H1 (cell line): ENCODE measurements around the gene CDK2. TPM values are rescaled to one million over a fixed set of nuclear protein-coding genes. Genes with fewer than 3 reads are reported as not detected.

ENCODE experiments used
- CTCF ChIA-PET: fragments of 300-600 bp; sonication (Branson Sonifier 250); formaldehyde crosslinking; loops from one replicate; lab custom pipeline; 2021; ENCODE audit not compliant: partially characterized antibody; lab: Charles Lee
- POLR2A ChIA-PET: fragments of 300-600 bp; sonication (Branson Sonifier 250); formaldehyde crosslinking; loops from one replicate; lab custom pipeline; 2021; ENCODE audit warnings: inconsistent platforms; ENCODE audit not compliant: partially characterized antibody; lab: Charles Lee
- DNase-seq, 2 experiments: peaks; one replicate each; pipeline versions ENCODE4 v3.0.0 to v3.0.0-alpha.2; 2010 to 2022; ENCODE audit warnings: low spot score in 2 of 2, low read depth in 1 of 2, mixed read lengths in 1 of 2
- FAIRE-seq: peaks from 2 replicates; lab custom pipeline; 2011; peaks lifted over from hg19 to GRCh38; lab: Jason Lieb, UNC
- H2AFZ ChIP-seq: 2 replicates; pipeline ENCODE4 v1.8.1; 2012; ENCODE audit warnings: low read length, inconsistent platforms
- H2AK5ac ChIP-seq: 2 replicates; pipeline ENCODE4 v1.6.1; 2013; ENCODE audit warnings: low read depth, low read length
- H2BK120ac ChIP-seq: replicated peaks from 2 replicates; pipeline ENCODE3; 2013; ENCODE audit warnings: low read depth, low read length, inconsistent platforms
- H2BK12ac ChIP-seq: 2 replicates; pipeline ENCODE4 v1.6.1; 2013; ENCODE audit warnings: low read depth, low read length
- H2BK15ac ChIP-seq: 2 replicates; pipeline ENCODE4 v1.6.1; 2013; ENCODE audit warnings: low read length
- H2BK20ac ChIP-seq: 2 replicates; pipeline ENCODE4 v1.6.1; 2013; ENCODE audit warnings: low read length
- H2BK5ac ChIP-seq: 2 replicates; pipeline ENCODE4 v1.6.1; 2013; ENCODE audit warnings: low read depth, low read length
- H3K14ac ChIP-seq: 2 replicates; pipeline ENCODE4 v1.6.1; 2013; ENCODE audit warnings: inconsistent platforms; ENCODE audit not compliant: insufficient read length
- H3K18ac ChIP-seq: 2 replicates; pipeline ENCODE4 v1.6.1; 2013; ENCODE audit warnings: low read length; ENCODE audit errors: extremely low read depth
- H3K23ac ChIP-seq: 2 replicates; pipeline ENCODE4 v1.6.1; 2013; ENCODE audit warnings: inconsistent platforms; ENCODE audit not compliant: insufficient read length
- H3K23me2 ChIP-seq: 2 replicates; pipeline ENCODE4 v1.6.1; 2013; ENCODE audit warnings: low read depth, low read length
- H3K27ac ChIP-seq: 2 replicates; pipeline ENCODE4 v1.6.1; 2011; ENCODE audit warnings: low read depth, low read length, inconsistent platforms
- H3K27me3 ChIP-seq, 4 experiments: replicated peaks in 1 of 4; 1 replicate in 1 of 4; 2 replicates in 3 of 4; pipeline versions ENCODE4 v1.6.1 to v1.8.1; 2011 to 2013; ENCODE audit warnings: low read length in 3 of 4, mild to moderate bottlenecking in 3 of 4, inconsistent platforms in 2 of 4, mixed read lengths in 2 of 4, moderate library complexity in 1 of 4; ENCODE audit not compliant: control insufficient read depth in 3 of 4, insufficient read depth in 3 of 4; ENCODE audit errors: extremely low read depth in 1 of 4
- H3K36me3 ChIP-seq, 4 experiments: 2 replicates each; pipeline versions ENCODE4 v1.6.1 to v1.8.1; 2011 to 2013; ENCODE audit warnings: mild to moderate bottlenecking in 4 of 4, low read length in 3 of 4, moderate library complexity in 2 of 4, control low read depth in 1 of 4, inconsistent platforms in 1 of 4; ENCODE audit not compliant: insufficient read depth in 4 of 4, control insufficient read depth in 2 of 4
- H3K4ac ChIP-seq: replicated peaks from 2 replicates; pipeline ENCODE3; 2013; ENCODE audit warnings: low read length, low read depth, mixed read lengths, inconsistent platforms; ENCODE audit not compliant: insufficient read length
- H3K4me1 ChIP-seq, 4 experiments: replicated peaks in 1 of 4; 1 replicate in 1 of 4; 2 replicates in 3 of 4; pipeline versions ENCODE4 v1.6.1 to v1.8.1; 2011 to 2013; ENCODE audit warnings: low read length in 3 of 4, inconsistent platforms in 2 of 4, mixed read lengths in 1 of 4; ENCODE audit not compliant: insufficient read depth in 4 of 4, control insufficient read depth in 3 of 4
- H3K4me2 ChIP-seq, 2 experiments: 2 replicates each; pipeline versions ENCODE4 v1.6.1 to v1.8.1; 2011 to 2013; ENCODE audit warnings: low read depth in 2 of 2, low read length in 2 of 2, control low read depth in 1 of 2, inconsistent platforms in 1 of 2, mild to moderate bottlenecking in 1 of 2; ENCODE audit not compliant: insufficient read depth in 1 of 2
- H3K4me3 ChIP-seq, 4 experiments: fragments of 200-600, 300-600 bp in 1 of 4; sonication (generic), shearing (Covaris generic), sonication (Bioruptor Twin) in 1 of 4; 2 replicates each; pipeline versions ENCODE4 v1.5.1 to v1.8.1; 2011 to 2016; ENCODE audit warnings: low read length in 4 of 4, low read depth in 3 of 4, control low read depth in 2 of 4, inconsistent platforms in 2 of 4, mild to moderate bottlenecking in 2 of 4, mixed read lengths in 1 of 4, moderate library complexity in 1 of 4; ENCODE audit not compliant: insufficient read depth in 2 of 4; ENCODE audit errors: extremely low read depth in 1 of 4
- H3K56ac ChIP-seq: replicated peaks from 2 replicates; pipeline ENCODE3; 2013; ENCODE audit warnings: low read depth, mild to moderate bottlenecking, mixed read lengths, low read length, inconsistent platforms; ENCODE audit not compliant: insufficient read length
- H3K79me1 ChIP-seq: 2 replicates; pipeline ENCODE4 v1.6.1; 2013; ENCODE audit warnings: low read depth, low read length, control low read depth
- H3K79me2 ChIP-seq, 2 experiments: 2 replicates each; pipeline versions ENCODE4 v1.6.1 to v1.8.1; 2012 to 2013; ENCODE audit warnings: low read length in 2 of 2, mild to moderate bottlenecking in 2 of 2, inconsistent platforms in 1 of 2; ENCODE audit not compliant: insufficient read depth in 2 of 2, control insufficient read depth in 1 of 2
- H3K9ac ChIP-seq, 4 experiments: replicated peaks in 1 of 4; 1 replicate in 1 of 4; 2 replicates in 3 of 4; pipeline versions ENCODE4 v1.6.1 to v1.8.1; 2011 to 2013; ENCODE audit warnings: low read depth in 3 of 4, low read length in 3 of 4, control low read depth in 2 of 4, mild to moderate bottlenecking in 2 of 4, moderate library complexity in 2 of 4, inconsistent platforms in 1 of 4; ENCODE audit errors: extremely low read depth in 1 of 4
- H3K9me3 ChIP-seq, 2 experiments: 2 replicates each; pipeline versions ENCODE4 v1.6.1 to v1.8.1; 2012 to 2013; ENCODE audit warnings: mild to moderate bottlenecking in 2 of 2, moderate library complexity in 2 of 2, control low read depth in 1 of 2, inconsistent platforms in 1 of 2, low read depth in 1 of 2, low read length in 1 of 2, mixed read lengths in 1 of 2; ENCODE audit not compliant: insufficient read depth in 2 of 2
- H4K20me1 ChIP-seq, 2 experiments: replicated peaks in 1 of 2; 2 replicates each; pipeline versions ENCODE3 to v1.8.1; 2011 to 2013; ENCODE audit warnings: inconsistent platforms in 2 of 2, low read length in 2 of 2, mild to moderate bottlenecking in 1 of 2; ENCODE audit not compliant: insufficient read depth in 2 of 2, control insufficient read depth in 1 of 2
- H4K5ac ChIP-seq: 2 replicates; pipeline ENCODE4 v1.6.1; 2013; ENCODE audit warnings: low read length, low read depth, mixed read lengths, inconsistent platforms; ENCODE audit not compliant: insufficient read length
- H4K8ac ChIP-seq: 2 replicates; pipeline ENCODE4 v1.8.0; 2013; ENCODE audit warnings: mild to moderate bottlenecking, moderate library complexity, low read length, inconsistent platforms; ENCODE audit not compliant: insufficient read depth; ENCODE audit errors: extremely low read depth
- H4K91ac ChIP-seq: replicated peaks from 2 replicates; pipeline ENCODE3; 2013; ENCODE audit warnings: low read length, mixed read lengths, inconsistent platforms; ENCODE audit not compliant: insufficient read length
- BACH1 ChIP-seq: IDR thresholded peaks from 2 replicates; pipeline ENCODE4 v1.6.1; 2012; ENCODE audit warnings: low read length, improper control_type of control experiment
- CTBP2 ChIP-seq: IDR thresholded peaks from 2 replicates; pipeline ENCODE4 v1.7.0; 2011; ENCODE audit warnings: borderline replicate concordance, mild to moderate bottlenecking, moderate library complexity, mixed read lengths, low read length; ENCODE audit not compliant: insufficient read depth, insufficient read length
- EP300 ChIP-seq, 2 experiments: IDR thresholded peaks; 1 replicate in 1 of 2; 2 replicates in 1 of 2; pipeline ENCODE4 v1.6.1; 2011 to 2012; ENCODE audit warnings: low read depth in 2 of 2, low read length in 2 of 2, mild to moderate bottlenecking in 2 of 2, borderline replicate concordance in 1 of 2, inconsistent platforms in 1 of 2, moderate library complexity in 1 of 2
- GABPA ChIP-seq: IDR thresholded peaks from 2 replicates; pipeline ENCODE4 v1.6.1; 2011; ENCODE audit warnings: mild to moderate bottlenecking, low read length, moderate library complexity, borderline replicate concordance; ENCODE audit not compliant: insufficient read depth
- NANOG ChIP-seq: IDR thresholded peaks from 2 replicates; pipeline ENCODE4 v1.6.1; 2011; ENCODE audit warnings: low read length, low read depth, mild to moderate bottlenecking, inconsistent platforms; ENCODE audit not compliant: insufficient read depth, poor library complexity, severe bottlenecking
- POU5F1 ChIP-seq: IDR thresholded peaks from 2 replicates; pipeline ENCODE4 v1.6.1; 2011; ENCODE audit warnings: low read depth, mild to moderate bottlenecking, low read length, moderate library complexity
- SP2 ChIP-seq: IDR thresholded peaks from 2 replicates; pipeline ENCODE4 v1.6.1; 2012; ENCODE audit warnings: mild to moderate bottlenecking, low read length, inconsistent platforms
- TBP ChIP-seq: IDR thresholded peaks from 2 replicates; pipeline ENCODE4 v1.6.1; 2011; ENCODE audit warnings: low read depth, low read length, improper control_type of control experiment
- YY1 ChIP-seq: IDR thresholded peaks from 2 replicates; pipeline ENCODE4 v1.6.1; 2011; ENCODE audit warnings: low read depth, mild to moderate bottlenecking, low read length
- WGBS, 2 experiments: shearing (Covaris generic) in 1 of 2; methylation state at CpG; one replicate each; pipeline versions ENCODE4 v1.1.6 to v1.1.7; 2013 to 2015; ENCODE audit warnings: low lambda C conversion rate in 2 of 2, mixed read lengths in 2 of 2, inconsistent platforms in 1 of 2, low coverage in 1 of 2, missing lambda C conversion rate in 1 of 2; ENCODE audit not compliant: insufficient replicate concordance in 2 of 2, insufficient coverage in 1 of 2, insufficient read length in 1 of 2; ENCODE audit errors: extremely low coverage in 1 of 2, missing lambda C conversion rate in 1 of 2; 5-methylcytosine and 5-hydroxymethylcytosine counted together
- polyA plus RNA-seq, 7 experiments: library from polyadenylated mRNA; depleted of rRNA in 3 of 7; stranded (reverse) in 5 of 7; unstranded in 2 of 7; fragments of >200 nt in 5 of 7; fragments of 200-250 nt in 2 of 7; gene quantifications; 1 replicate in 5 of 7; 2 replicates in 1 of 7; 4 replicates in 1 of 7; pipeline versions ENCODE4 v1.2.1 to v1.2.3, GENCODE V29; 2011 to 2013; ENCODE audit warnings: missing spikeins in 2 of 7, mixed read lengths in 2 of 7
- total RNA-seq: library from RNA; stranded (reverse); fragmentation: NEBNext Ultra II Directional; extraction: Animal tissue kit (Norgen Biotek cat#: 25700); gene quantifications from 2 replicates; pipeline ENCODE4 v1.2.1, GENCODE V29; 2021
- TF ChIP-seq, protein P1 (sequence below): IDR thresholded peaks from 2 replicates; pipeline ENCODE4 v1.6.1; 2011; ENCODE audit warnings: low read depth, mild to moderate bottlenecking, low read length; ENCODE audit not compliant: insufficient read depth

CDK2 gene
- total and polyA plus RNA-seq, 2 of the 8 experiments (the other 6 are each of a cell fraction or from before 2014, with no cell fraction given): 39.4 to 42.5 TPM

DNA sequence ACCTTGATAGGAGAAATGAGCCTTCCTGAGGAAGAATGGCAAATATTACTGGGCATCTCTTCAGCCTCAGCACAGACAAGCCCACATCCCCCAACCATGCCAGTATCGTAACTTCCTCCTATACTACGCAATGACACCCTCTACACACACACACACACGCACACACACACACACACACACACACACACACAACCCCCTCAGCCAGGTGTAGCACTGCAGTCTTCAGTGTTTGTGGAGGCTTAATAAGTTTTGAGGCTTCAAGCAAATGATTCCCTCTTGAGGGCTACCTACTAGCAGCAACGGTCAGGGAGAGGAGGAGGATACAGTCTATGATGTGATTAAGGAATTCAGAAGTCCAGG lies 34.1 kb upstream of the CDK2 start:
- H2BK15ac ChIP-seq: 0 out of 2 replicates have a peak overlapping the region, but pooled peaks have one; percentile 11
- H2BK12ac ChIP-seq: no peak overlapping the region
- peaks cover 4 to 20% (median 11%) of the 10 kb centered on the region in 4 experiments; a peak in 6 of 7 replicates for H3K4me1 ChIP-seq
- H3K27ac ChIP-seq: no peak overlapping the region
- no peak overlapping the region for H3K56ac ChIP-seq
- H4K8ac ChIP-seq: no peak overlapping the region
- no peak overlapping the region for H2BK20ac ChIP-seq
- no peak overlapping the region for H4K5ac ChIP-seq
- ChIA-PET CTCF (interaction anchor here (1.2 to 3.0 kb wide), 4 partner anchors 54 to 194 kb away, joined by 3 to 13 read pairs (median 4); no protein-coding TSS in a partner anchor), POLR2A (interaction anchor here (1.0 to 1.2 kb wide), 3 partner anchors 41 to 191 kb away, joined by 3 read pairs; partner anchors contain the start of gene RAB5B)
- no peak overlapping the region for H2BK120ac ChIP-seq
- H3K4me3 ChIP-seq: peak overlapping the region; percentile 47 to 75 (median 66)
- DNase-seq (no peak), FAIRE-seq (no peak)
- no peak overlapping the region for H3K4ac ChIP-seq
- H4K20me1 ChIP-seq: no peaks in the 10 kb centered on the region
- H3K9me3 ChIP-seq: no peaks in the 10 kb centered on the region
- H3K23ac ChIP-seq: no peak overlapping the region
- H3K18ac ChIP-seq: no peak overlapping the region
- H3K4me2 ChIP-seq: peak overlapping the region; percentile 92 to 93
- H3K23me2 ChIP-seq: peaks cover 16% of the 10 kb centered on the region
- no peaks in the 10 kb centered on the region for H3K36me3 ChIP-seq
- H3K14ac ChIP-seq: no peak overlapping the region
- peaks cover 0 to 21% (median 14%) of the 10 kb centered on the region in 4 experiments; a peak in 6 of 7 replicates for H3K27me3 ChIP-seq
- H2AFZ ChIP-seq: no peak overlapping the region
- H3K9ac ChIP-seq: peak overlapping the region in 1 of 4 experiments; percentile 28; a peak in 1 of 7 replicates
- no peaks in the 10 kb centered on the region for H3K79me1 ChIP-seq
- no peak overlapping the region for H4K91ac ChIP-seq
- H2AK5ac ChIP-seq: no peak overlapping the region
- H3K79me2 ChIP-seq: no peaks in the 10 kb centered on the region
- H2BK5ac ChIP-seq: no peak overlapping the region
- 56% methylated on average over 4 of the region's 4 CpGs; no CpG with 5 or more reads in 1 of the 2 experiments for WGBS, 2 experiments
- TF ChIP-seq CTBP2 (no peak), YY1 (no peak), NANOG (no peak), EP300 (IDR thresholded peaks at IDR 0.05; ENCODE audit: borderline replicate concordance in 1 of 2, low read depth in 2 of 2, low read length in 2 of 2) (no peak), SP2 (no peak), BACH1 (no peak), POU5F1 (no peak), TBP (no peak), GABPA (no peak)
- TF ChIP-seq, protein P1, sequence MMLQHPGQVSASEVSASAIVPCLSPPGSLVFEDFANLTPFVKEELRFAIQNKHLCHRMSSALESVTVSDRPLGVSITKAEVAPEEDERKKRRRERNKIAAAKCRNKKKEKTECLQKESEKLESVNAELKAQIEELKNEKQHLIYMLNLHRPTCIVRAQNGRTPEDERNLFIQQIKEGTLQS: no peak
